Upper lobe of left lung (tissue), 4 donors: Measurements from ENCODE around the gene MSI1.

Source experiments
- CTCF ChIP-seq, 6 experiments: fragments of 450-650 bp in 4 of 6; fragments of 200-600 bp in 2 of 6; sonication (generic) in 2 of 6; IDR thresholded peaks; one replicate each; pipeline ENCODE4 v1.5.1; 2016 to 2019; ENCODE audit warnings: antibody characterized with exemption in 6 of 6
- EP300 ChIP-seq, 4 donors: sonication (generic); formaldehyde crosslinking; IDR thresholded peaks; one replicate each; pipeline ENCODE4 v1.5.1; 2017; ENCODE audit warnings: antibody characterized with exemption in 4 of 4, control low read depth in 2 of 4
- POLR2A ChIP-seq, 4 donors: fragments of 450-650 bp; IDR thresholded peaks; one replicate each; pipeline ENCODE4 v1.5.1; 2016 to 2017; ENCODE audit warnings: antibody characterized with exemption in 4 of 4, mild to moderate bottlenecking in 2 of 4

DNA sequence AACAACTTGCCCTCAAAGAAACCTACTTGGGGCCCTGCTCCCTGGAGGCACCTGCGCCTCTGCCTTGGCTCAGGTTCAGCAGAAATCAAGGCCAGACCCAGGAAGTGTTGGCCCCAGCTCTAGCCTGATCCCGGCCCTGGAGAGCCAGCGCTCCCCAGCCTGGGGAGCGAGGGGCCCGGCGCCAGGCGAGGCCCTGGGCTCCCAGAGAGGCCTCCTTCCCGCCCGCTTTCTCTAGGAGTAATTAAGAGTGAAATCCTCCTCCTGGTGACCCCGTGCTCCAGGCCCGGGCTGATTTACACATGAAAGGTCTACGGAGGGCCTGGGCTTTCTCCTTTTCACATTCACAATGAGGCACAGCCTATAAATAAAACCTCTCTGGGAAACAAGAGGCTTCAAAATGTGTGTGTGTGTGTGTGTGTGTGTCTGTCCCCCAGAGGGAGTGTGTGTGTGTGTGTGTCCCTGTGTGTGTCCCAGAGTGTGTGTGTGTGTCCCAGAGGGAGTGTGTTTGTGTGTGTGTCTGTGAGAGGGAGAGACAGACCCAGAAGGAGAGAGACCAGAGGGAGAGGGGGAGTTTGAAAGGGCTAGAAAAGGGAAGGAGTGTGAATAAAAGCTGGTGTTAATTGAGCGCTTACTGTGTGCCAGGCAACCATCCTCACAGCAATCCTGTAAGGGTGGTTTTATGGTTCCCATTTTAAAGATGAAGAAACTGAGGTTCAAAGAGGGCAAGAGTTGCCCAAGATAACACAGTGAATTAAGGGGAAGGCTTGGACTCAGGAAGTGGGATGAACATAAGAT is 45.1 kb upstream of the MSI1 start:
- TF ChIP-seq CTCF (IDR thresholded peaks at IDR 0.05): no peak
- TF ChIP-seq EP300 (IDR thresholded peaks at IDR 0.05): no peak
- TF ChIP-seq POLR2A (IDR thresholded peaks at IDR 0.05): no peak
